GM19035 (cell line): Measurements from ENCODE around the gene ZNF865.
A peak's percentile ranks its signal among the peaks of the same experiment; 100 is the strongest.

Experiments used
- ATAC-seq: cut with Tn5 transposase; IDR thresholded peaks from one replicate; pipeline ENCODE4 v1.9.1; 2021; ENCODE audit not compliant: unreplicated experiment

The ZNF865 gene

DNA sequence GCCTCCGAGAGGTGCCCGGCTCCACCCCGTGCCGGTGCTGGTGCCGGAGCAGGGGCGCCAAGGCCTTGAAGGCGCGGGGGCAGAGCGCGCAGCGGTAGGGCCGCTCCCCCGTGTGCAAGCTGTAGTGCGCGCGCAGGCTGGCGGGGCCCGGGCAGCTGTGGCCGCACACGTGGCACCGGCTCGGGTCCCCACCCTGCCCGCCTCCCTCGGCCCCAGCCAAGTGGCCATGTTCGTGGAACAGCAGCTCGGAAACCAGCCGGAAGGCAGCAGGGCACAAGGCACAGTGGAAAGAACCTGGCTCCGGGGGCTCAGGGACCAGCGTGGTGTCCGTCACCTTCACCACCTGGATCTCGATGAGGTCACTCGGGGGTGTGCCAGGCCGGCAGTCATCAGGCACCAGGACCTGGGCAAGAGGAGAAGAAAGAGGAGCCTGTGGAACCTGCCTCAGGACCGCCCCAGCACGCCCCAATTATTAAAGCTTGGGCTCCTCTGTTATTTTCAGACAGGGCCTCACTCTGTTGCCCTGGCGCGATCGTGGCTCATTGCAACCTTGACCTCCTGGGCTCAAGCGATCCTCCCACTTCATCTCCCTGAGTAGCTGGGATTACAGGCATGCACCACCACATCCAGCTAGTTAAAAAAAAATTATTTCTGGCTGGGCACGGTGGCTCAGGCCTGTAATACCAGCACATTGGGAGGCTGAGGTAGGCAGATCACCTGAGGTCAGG lies 17.0 kb downstream of the ZNF865 start:
- ATAC-seq = no peak

DNA sequence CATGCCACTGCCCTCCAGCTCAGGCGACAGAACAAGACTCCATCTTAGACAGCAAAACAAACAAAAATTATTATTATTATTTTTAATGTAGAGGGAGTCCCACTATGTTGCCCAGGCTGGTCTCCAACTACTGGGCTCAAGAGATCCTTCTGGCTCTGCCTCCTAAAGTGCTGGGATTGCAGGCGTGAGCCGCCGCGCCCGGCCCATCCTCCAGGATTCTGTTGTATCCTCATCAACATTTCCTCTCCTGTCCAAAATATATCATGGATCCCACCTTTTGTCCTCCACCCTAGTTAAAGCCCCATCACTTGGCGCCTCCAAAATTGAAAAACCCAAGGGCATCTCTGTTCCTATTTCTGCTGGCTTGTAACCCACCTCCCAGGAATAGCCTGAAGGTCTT lies 17.7 kb downstream of the ZNF865 start:
- ATAC-seq = no peak

DNA sequence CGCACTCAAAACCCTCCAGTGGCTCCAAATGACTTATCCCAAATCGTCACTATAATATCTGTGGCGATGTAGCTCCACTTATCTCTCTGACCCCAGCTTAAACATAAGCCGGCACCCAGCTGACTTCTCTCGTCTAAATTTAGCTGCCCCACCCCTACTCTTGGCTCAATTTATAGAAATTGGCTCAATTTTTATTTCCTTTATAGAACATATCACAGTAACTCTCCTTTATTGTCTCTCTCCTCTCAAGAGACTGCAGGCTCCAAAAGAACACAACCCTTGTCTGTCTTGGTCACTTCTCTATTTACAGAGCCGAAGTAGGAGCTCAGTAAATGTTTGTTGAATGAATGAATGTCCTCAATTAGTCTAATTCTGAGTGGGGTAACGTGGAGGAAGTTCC lies 18.1 kb downstream of the ZNF865 start:
- no peak for ATAC-seq

DNA sequence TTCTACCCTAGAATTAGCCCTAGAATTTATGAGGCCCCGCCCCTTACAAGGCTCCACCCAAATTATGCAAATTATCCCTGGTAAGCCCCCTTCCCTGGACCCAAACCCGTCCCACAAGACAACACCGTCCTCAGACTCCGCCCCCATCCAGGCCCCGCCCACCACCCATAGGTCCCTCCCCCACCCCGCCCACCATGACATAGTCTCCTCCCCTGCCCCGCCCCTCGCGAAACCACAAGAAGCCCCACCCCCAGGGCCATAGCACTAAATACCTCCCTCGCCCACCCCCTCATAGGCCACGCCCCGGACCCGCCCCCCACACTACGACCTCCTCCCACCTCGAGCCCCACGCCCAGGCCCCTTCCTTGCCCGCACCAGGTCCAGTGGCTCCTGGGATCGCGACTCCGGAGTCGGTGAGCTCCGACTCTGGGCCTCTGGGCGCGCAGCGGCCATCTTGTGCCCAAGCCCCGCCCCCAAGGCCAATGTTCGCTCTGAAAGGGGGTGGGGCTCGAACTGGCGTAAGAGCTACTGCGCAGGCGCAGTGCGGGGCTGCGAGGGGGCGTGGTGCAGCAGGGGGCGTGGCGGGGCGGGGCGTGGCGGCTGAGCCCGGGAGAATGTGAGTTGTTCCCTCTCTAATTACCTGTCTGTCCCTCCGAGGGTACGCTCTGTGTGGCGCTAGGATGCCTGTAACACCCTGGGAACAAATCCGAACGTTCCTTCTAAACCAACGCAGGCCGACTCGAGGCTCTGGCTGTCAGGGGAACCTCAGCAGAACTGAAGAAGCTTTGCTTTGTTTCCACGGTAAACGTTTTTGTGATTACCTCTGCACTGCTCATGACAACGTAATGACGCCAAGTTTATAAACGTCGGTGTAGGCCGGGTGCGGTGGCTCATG lies 18.9 kb downstream of the ZNF865 start, which contains the start of gene ZNF784:
TSS of gene ZNF784 (minus strand) at position 458 of the 895 bp plus-strand sequence. CDS start at position 453, 5 bp downstream.
- ATAC-seq = peak; percentile 62

DNA sequence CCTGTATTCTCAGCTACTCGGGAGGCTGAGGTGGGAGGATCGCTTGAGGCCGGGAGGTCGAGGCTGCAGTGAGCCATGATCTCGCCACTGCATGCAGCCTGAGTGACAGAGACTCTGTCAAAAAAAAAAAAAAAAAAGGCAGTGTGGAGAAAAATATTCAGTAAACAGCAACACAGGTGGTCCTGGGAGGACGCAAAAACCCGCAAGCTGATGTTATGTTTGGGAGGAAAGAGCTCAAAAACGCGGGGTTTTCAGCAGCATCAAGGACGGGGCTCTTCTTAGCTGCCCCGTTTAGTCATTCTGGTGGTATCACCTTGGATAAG lies 19.5 kb downstream of the ZNF865 start:
- ATAC-seq = no peak

DNA sequence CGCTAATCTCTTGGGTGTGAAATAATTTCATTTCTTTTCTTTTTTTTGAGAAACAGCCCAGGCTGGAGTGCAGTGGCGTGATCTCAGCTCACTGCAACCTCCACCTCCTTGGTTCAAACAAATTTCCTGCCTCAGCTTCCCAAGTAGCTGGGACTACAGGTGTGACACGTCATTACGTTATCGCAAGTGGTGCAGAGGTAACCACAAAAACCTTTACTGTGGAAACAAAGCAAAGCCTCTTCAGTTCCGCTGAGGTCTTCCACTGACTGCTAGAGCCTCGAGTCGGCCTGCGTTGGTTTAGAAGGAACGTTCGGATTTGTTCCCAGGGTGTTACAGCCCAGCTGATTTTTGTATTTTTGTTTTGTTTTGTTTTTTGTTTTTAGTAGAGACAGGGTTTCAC lies 20.9 kb downstream of the ZNF865 start:
- ATAC-seq = no peak

DNA sequence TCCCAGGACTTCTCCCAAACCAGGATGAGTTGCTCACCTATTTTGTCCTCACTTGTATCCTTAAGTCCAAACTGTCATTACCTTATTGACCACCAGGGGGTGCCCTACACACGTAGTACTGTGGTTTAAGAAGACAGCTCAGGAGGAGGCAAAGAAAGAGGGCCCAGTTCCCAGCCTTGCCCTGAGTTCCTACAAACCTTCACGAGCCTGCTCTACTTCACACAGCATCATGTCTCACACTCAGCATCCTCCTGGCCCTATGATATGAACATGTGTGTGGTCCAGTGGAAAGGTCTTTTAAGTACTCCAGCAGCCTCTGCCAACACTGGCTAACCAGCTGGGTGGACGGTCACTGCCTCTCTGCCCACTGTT lies 27.0 kb downstream of the ZNF865 start:
- ATAC-seq = no peak

DNA sequence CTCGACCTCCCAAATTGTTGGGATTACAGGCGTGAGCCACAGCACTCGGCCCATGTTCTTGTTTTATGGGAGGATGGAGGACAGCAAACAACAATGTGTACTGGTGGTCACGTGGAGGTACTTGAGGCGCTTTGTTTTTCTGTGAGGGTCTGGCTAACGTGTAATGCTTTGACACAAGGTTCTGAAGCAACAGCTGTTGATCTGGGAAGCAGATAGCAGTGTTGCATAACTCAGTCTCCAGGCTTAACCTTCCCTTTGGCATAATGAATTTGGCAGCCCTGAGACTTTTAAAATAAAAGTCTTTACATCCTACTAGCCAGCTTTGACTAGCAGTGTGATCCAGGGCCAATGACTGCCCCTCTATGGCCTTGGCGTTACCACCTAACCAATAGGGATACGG lies 28.4 kb downstream of the ZNF865 start:
- no peak for ATAC-seq

DNA sequence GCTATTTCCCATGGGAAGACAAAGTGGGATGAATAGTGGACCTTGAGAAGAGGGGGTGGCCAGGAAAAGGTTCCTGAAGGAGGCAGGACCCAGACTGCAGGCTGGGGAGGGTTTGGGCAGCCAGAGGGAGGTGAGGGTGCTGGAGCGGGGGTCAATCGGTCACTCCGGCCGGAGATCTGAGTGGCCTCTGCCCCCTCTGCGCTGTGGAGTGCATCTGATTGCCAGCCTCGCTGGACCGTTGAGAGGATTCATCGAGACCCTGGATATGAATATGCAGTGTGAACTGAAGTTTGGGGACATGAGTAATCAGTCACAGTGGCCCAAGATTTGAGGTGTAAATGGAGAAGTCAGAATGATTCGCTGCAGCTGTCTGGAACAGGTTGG lies 29.9 kb downstream of the ZNF865 start:
- no peak for ATAC-seq

DNA sequence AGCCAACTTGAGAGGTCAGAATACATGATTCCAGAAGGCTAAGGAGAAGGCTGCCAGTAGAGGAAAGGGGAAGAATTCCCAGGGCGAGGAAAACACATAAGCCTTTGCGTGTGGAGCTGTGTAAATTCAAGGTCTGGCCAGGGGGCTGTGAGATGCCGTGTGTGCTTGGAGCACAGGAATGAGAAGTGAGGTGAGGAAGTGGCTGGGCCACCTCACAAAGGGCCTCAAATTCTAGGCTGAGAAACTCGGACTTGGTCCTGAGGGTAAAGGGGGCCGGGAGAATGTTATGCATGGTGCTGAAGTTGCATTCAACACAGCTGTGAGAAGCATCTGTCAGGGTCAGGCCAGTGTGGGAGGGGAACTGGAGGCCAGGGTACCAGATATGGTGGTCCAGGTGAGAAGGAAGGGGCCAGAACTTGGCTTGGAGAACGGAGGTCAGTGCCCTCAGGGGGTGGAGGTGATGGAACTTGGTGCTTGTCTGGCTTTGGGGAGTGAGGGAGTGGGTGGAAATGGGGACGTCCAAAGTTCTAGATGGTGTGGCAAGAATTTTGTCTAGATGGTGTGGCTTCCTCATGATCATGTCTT lies 30.5 kb downstream of the ZNF865 start:
- no peak for ATAC-seq

DNA sequence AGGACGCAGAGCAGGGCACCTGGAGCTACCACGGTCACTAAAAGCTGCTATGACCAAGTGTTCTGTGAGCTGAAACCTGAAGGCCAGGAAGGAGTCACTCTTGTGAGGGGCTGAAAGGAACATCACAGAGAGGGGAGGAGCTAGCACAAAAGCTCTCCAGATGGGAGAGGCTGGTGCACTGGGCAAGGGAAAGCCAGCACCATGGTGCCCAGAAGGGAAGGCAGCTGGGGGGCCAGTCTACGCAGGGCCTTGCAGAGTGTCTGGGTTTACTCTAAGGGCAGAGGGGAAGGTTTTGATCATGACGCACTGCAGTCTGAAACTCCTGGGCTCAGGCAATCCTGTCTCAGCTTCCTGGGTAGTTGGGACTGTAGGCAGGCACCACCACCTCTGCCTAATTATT lies 31.3 kb downstream of the ZNF865 start:
- ATAC-seq = no peak

DNA sequence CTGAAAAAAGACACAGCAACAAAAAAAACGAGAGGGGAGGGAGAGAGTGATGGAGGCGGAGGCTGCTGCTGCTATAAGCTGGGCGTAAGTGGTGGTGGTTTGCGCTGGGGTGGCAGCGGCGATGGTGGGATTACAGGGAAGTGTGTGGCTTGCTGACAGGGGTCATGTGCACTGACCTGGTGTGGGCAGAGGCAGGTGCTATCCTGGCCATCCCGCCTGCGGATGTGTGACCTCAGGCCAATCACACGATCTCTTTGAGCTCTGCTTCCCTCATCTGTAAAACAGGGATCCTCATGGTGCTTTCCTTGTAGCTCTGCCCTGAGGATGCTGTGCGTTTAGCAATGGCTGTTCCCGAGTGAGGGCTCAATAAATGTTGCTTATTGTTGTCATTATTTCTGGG lies 32.1 kb downstream of the ZNF865 start:
- ATAC-seq = no peak

DNA sequence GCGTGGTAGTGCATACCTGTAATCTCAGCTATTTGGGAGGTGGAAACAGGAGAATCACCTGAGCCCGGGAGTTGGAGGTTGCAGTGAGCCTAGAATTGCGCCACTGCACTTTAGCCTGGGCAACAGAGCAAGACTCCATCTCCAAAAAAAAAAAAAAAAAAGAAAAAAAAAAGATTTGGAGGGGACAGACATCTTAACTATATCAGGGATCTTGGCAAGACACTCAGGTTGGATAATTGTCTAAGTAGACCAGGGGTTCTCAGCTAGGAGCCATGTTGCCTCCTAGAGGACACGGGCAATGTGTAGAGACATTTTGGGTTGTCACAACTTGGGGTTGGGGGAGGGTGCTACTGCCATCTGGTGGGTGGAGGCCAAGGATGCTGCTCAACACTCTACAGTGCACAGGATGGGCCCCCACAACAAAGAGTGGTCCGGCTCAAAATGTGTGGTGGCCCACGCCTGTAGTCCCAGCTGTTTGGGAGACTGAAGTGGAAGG lies 33.5 kb downstream of the ZNF865 start:
- ATAC-seq = no peak

DNA sequence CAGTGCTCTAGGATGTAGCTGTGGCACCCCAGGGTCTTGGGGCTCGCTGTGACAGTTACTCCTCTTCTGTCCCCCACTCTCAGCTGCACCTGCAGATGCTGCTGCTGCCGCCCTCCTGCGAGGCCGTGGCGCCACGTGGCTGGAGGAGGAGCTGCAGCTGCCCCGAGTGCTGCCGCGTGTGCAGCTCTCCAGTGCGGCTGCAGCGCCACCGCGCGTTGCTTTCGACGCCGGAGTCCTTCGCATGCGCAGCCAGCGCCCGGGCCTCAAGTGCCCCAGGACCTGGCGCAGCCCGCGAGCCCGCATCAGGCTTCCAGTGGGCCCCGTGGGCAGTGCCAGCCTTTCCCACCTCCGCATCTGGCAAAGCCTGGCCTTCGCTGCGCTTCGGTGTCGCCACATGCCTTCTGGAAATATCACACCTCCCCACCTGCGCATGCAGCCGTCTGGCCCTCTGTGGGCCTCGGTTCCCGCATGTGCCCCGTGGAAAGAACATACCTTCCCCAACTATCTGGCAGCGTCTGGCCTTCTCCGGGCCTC lies 34.7 kb downstream of the ZNF865 start:
- peak; percentile 12 for ATAC-seq

DNA sequence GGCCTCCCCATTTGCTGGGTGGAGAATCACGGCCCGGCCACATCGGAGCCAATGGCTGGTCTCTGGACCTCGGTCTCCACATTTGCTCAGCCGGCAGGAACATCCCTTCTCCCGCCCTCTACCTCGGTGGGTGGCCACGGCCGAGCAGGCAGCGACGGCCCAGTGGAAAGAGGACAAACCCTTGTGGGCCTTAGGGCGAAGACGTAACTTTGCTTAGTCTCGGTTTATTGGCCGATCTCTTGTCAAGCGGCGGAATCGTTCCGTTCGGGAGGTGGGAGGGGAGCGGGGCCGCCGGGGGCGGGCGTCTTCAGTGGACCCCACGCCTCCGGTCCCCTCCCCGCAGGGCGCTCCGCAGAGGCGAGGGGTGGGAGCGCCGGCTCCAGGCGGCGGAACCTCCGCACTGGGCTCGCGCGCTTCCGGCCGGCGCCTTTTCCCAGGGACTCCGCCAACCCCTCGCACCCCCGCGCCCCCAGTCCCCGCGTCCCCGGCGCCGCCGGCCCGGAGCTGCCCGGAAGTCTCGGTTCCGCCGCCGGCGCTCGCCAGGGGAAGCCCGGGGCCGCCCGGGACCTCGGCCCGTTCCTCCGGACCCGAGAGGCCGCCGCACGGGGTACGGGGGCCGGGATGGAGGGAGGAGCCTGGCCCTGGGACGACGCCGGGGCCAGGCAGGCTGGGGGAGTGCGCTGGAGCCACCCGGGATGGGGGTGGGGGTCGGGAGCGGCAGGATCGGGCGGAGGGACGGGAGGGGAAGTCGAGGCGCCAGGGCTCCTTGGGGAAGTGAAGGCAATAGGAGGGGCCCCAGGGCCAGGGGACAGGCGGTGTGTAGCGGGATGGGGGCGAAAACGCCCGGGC lies 35.4 kb downstream of the ZNF865 start, which contains the start of gene ZNF580:
TSS of gene ZNF580 (plus strand) at position 426 of the 849 bp plus-strand sequence. CDS start 1,507 bp downstream, outside the sequence.
- ATAC-seq = peak; percentile 38

DNA sequence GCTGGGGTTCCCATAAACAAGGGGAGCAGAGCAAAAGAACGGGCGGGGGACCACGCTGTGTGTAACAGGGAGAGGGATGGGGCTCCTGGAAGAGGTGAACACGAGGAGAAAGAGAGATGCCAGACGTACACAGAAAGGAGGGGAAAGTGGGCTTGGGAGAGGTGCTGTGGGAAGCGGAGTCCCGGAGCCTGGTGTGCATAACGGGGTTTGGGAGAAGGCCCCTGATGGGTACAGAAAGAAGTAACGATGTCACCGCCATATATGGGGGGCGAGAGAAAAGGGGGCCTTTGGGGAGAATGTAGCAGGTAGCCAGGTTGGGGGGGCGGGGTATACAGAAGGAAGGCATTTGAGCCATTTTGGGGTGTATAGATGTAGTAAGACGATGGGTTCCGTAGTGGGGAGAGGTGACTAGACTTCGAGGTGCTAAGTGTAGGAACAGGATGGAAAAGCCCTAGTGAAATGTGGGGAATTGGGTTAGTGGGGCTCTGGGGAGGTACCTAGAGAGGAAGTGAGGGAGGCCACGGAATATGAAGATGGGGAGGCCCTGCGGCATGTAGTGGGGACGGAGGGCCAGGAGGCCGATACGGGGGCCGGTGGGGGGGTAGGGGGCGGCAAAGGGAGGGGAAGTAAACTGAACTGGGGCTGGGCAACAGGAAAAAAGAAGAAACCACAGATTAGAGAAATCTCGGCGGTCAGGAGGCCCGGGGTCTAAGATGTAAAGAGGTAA lies 36.1 kb downstream of the ZNF865 start:
- no peak for ATAC-seq

DNA sequence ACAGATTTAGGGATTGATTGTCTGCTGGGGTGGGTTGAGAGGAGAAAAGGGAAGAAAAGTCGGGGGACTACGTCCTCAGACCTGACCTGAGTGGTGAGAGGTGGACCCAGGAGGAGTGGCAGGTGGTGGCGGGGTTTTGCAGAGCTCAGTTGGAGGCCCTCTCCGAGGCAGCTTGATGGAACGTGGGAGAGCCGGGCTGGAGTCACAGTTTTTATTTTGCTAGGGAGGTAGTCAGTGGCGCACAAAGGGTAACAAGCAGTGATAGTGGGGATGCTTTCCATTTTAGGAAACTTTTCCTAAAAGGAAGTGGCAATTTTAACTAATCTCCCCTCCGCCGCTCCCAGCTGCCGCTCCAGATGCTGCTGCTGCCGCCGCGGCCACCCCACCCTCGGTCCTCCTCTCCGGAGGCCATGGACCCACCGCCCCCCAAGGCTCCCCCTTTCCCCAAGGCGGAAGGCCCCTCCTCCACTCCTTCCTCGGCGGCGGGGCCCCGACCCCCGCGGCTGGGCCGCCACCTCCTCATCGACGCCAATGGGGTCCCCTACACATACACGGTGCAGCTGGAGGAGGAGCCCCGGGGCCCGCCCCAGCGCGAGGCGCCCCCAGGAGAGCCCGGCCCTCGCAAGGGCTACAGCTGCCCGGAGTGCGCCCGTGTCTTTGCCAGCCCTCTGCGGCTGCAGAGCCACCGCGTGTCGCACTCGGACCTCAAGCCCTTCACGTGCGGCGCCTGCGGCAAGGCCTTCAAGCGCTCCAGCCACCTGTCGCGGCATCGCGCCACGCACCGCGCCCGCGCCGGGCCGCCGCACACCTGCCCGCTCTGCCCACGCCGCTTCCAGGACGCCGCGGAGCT lies 36.9 kb downstream of the ZNF865 start:
- ATAC-seq = no peak

DNA sequence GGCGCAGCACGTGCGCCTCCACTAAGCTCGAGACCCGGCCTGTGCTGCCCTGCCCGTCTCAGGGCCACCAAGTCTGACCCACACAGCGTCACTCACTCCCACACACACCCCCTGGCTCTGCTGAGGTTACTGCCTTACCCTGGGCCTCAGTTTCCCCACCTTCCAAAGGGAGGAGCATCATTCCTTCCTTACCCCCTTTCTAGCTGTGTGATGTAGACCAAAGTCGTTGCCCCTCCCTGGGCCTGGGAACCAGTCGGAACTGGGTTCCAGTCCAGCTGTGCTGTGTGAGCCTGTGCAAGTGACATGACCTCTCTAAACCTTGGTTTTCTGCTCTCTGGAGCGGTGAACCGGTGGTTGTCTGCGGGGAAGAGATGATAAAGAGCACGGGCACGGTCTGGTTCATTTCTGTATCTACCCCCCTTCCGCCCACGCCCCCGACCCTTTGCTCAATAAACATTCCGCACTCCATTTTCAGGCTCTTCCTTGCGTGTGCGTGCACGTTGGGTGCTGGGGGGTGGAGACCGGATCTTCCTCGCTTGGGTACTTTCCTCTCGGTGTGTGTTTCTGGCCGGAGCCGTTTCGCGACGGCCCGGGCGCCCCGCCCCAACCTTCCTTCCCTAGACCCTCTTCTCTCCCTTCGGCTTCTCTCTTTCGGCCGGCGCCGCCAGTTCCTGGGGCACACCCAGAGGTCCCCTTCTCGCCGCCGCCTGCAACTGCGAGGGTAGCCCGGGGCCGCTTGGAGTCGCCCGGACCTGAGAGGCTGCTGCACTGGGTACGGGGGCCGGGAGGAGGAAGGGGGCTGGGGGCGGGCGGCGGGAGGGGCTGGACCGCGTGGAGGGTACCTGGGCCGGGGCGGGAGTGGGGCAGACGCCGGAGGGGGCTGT lies 37.8 kb downstream of the ZNF865 start, which contains the start of gene ZNF581:
TSS of gene ZNF581 (plus strand) at position 647 of the 884 bp plus-strand sequence. CDS start 923 bp downstream, outside the sequence.
- peak; percentile 33 for ATAC-seq
